ENCODE data around the gene PHRF1. TPM values are rescaled to one million over a fixed set of nuclear protein-coding genes. Genes with fewer than 3 reads are reported as not detected.

PHRF1 gene
- total and polyA plus RNA-seq, 5 donors from 2014 or later = 3.8 to 43.8 (median 5.5) TPM

DNA sequence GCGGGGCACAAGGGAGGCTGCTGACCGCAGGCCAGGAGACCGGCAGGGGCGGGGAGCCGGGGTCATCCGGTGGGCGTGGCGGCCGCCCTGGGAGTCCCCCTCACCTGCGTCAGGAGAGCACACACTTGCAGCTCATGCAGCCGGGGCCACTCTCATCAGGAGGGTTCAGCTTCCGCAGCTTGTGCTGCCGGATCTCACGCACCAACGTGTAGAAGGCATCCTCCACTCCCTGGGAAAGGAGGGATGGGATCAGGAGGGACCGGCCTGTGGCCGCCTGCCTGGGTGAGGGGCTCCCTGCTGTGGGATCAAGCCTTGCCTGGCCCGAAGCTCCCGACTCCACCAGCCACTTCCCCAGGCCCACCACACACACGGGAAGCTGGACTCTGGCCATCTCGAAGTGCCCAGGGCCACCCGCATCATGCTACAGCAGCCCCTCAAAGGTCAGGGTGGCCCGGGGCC is 43.7 kb upstream of the PHRF1 start:
- Histone ChIP-seq H3K27ac (ENCODE audit: insufficient read depth, low read length, poor library complexity, severe bottlenecking) (no peak overlapping the region), H3K4me1 (ENCODE audit: control insufficient read depth, insufficient read depth, low read length, poor library complexity, severe bottlenecking) (peaks cover 33% of the 10 kb centered on the region), H3K9me3 (ENCODE audit: control insufficient read depth in 2 of 2, low read length in 2 of 2) (no peaks in the 10 kb centered on the region), H3K27me3 (ENCODE audit: control insufficient read depth, insufficient read depth, low read length) (no peaks in the 10 kb centered on the region), H3K36me3 (ENCODE audit: control insufficient read depth, insufficient read depth, low read length) (peaks cover 8% of the 10 kb centered on the region), H3K4me3 (ENCODE audit: low read depth, low read length) (no peak overlapping the region)
- Mint-ChIP-seq H3K9me3 (no peaks in the 10 kb centered on the region), H3K27ac (no peak overlapping the region), H3K4me3 (peak overlapping the region in 1 of 4 donors; percentile 15), H3K36me3 (no peaks in the 10 kb centered on the region), H3K27me3 (no peaks in the 10 kb centered on the region), H3K4me1 (peaks cover 0 to 12% (median 4%) of the 10 kb centered on the region in 4 donors)
- ATAC-seq (ENCODE audit: low read depth in 2 of 2) = no peak
- DNase-seq = no peak

DNA sequence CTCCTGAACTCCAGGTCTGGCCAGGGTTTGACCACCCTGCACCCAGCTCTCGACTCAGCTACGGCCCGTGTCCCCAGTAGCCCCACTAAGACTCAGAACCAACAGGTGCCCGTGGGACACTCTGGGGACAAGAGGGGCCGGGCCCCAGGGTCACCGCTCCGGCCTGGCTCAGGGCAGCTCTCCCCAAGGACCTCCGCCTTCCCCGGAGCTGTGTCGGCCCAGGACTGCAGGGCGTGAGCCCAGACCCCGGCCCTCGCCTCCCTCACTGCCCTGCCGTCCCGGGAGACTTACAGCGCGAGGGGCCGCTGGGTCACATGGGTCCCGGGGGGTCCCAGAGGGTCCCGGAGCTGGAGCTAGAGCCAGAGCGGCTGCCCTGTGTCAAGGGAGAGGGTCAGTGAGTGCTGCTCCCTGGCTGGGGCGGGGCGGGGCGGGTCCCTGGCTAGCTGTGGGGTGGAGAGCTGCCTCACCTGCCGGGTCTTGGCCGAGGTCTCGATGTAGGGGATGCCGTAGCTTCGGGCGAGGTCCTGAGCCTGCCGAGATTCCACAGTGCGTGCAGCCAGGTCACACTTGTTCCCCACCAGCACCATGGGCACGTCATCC is 43.2 kb upstream of the PHRF1 start:
- H3K9me3 Mint-ChIP-seq = no peaks in the 10 kb centered on the region
- no peak overlapping the region for H3K4me3 ChIP-seq (ENCODE audit: low read depth, low read length)
- no peak for ATAC-seq (ENCODE audit: low read depth in 2 of 2)
- DNase-seq = no peak
- no peaks in the 10 kb centered on the region for H3K9me3 ChIP-seq (ENCODE audit: control insufficient read depth in 2 of 2, low read length in 2 of 2)
- peak overlapping the region in 2 of 4 donors; percentile 39 to 56 for H3K4me3 Mint-ChIP-seq
- H3K36me3 Mint-ChIP-seq = no peaks in the 10 kb centered on the region
- no peaks in the 10 kb centered on the region for H3K27me3 Mint-ChIP-seq
- no peak overlapping the region for H3K27ac ChIP-seq (ENCODE audit: insufficient read depth, low read length, poor library complexity, severe bottlenecking)
- H3K27me3 ChIP-seq (ENCODE audit: control insufficient read depth, insufficient read depth, low read length) = no peaks in the 10 kb centered on the region
- peaks cover 0 to 17% (median 7%) of the 10 kb centered on the region in 4 donors for H3K4me1 Mint-ChIP-seq
- H3K36me3 ChIP-seq (ENCODE audit: control insufficient read depth, insufficient read depth, low read length) = peaks cover 8% of the 10 kb centered on the region
- H3K4me1 ChIP-seq (ENCODE audit: control insufficient read depth, insufficient read depth, low read length, poor library complexity, severe bottlenecking) = peaks cover 38% of the 10 kb centered on the region
- H3K27ac Mint-ChIP-seq = no peak overlapping the region

DNA sequence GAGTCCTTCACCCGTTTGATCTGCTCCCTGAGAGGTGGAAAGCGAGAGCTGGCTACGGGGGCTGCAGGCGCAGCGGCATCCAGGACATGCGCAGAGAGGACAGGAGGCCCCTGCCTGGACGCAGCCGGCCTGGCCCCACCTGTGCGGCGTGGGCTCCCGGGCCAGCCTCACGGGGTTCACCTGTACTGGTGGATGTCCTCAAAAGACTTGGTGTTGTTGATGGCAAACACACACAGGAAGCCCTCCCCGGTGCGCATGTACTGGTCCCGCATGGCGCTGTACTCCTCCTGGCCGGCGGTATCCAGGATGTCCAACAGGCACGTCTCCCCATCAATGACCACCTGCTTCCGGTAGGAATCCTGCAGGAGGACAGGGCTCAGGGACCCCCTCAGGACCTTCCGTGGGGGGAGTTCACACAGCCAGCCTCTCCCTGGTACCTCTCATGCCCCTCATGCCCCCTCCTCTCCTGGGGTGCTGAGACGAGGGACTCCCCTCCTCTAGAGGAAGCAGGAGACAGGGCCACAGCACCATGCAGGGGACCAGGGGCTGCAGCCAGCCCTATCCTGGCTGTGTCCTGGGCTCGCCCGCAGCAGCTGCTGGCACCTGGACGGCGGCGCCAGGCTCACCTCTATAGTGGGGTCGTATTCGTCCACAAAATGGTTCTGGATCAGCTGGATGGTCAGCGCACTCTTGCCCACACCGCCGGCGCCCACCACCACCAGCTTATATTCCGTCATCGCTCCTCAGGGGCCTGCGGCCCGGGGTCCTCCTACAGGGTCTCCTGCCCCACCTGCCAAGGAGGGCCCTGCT is 42.5 kb upstream of the PHRF1 start:
- Mint-ChIP-seq H3K4me3 (peak overlapping the region; percentile 63 to 81 (median 69)), H3K27ac (no peak overlapping the region), H3K4me1 (peaks cover 0 to 24% (median 10%) of the 10 kb centered on the region in 4 donors), H3K27me3 (no peaks in the 10 kb centered on the region), H3K36me3 (no peaks in the 10 kb centered on the region), H3K9me3 (no peaks in the 10 kb centered on the region)
- Histone ChIP-seq H3K27me3 (ENCODE audit: control insufficient read depth, insufficient read depth, low read length) (no peaks in the 10 kb centered on the region), H3K4me3 (ENCODE audit: low read depth, low read length) (no peak overlapping the region), H3K9me3 (ENCODE audit: control insufficient read depth in 2 of 2, low read length in 2 of 2) (no peaks in the 10 kb centered on the region), H3K4me1 (ENCODE audit: control insufficient read depth, insufficient read depth, low read length, poor library complexity, severe bottlenecking) (peaks cover 44% of the 10 kb centered on the region), H3K36me3 (ENCODE audit: control insufficient read depth, insufficient read depth, low read length) (peaks cover 8% of the 10 kb centered on the region), H3K27ac (ENCODE audit: insufficient read depth, low read length, poor library complexity, severe bottlenecking) (no peak overlapping the region)
- no peak for DNase-seq
- ATAC-seq (ENCODE audit: low read depth in 2 of 2) = no peak

DNA sequence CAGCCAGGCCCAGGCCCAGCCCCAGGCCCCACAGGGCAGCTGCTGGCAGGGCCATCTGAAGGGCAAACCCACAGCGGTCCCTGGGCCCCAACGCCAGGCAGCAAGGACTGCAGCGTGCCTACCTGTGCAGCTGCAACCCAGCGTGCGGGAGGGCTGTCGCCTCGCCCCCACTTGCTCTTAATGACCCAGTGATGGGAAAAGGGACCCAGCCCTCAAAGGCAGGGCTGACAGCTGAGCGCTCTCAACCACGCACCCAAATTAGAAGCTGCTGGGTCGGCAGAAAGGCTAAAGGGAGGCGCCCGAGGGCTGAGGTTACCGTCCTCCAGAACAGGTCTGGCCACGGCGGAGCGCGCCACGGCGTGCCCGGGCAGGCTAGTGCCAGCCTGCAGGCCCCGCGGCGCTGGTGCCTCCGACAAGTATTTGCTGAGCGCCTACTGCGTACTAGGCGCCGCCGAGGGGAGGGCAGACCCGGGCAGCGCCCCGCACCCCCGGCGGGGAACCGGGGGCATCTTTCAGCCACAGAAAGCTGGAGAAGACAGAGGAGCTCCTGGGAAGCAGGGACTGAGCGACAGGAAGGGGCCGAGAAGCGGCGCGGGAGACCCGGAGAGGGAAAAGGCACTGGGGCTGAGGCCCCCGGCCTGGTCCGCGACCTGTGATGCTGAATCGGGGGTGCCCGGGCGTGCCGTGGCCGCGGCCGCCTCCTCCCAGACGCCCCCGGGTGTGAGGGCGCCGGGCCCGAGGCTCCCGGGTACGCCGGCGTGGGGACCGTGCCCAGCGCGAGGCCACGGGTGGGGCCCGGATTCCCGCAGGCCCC is 41.7 kb upstream of the PHRF1 start:
- Histone ChIP-seq H3K9me3 (ENCODE audit: control insufficient read depth in 2 of 2, low read length in 2 of 2) (no peaks in the 10 kb centered on the region), H3K27me3 (ENCODE audit: control insufficient read depth, insufficient read depth, low read length) (no peaks in the 10 kb centered on the region), H3K4me1 (ENCODE audit: control insufficient read depth, insufficient read depth, low read length, poor library complexity, severe bottlenecking) (peaks cover 44% of the 10 kb centered on the region), H3K36me3 (ENCODE audit: control insufficient read depth, insufficient read depth, low read length) (peaks cover 8% of the 10 kb centered on the region), H3K27ac (ENCODE audit: insufficient read depth, low read length, poor library complexity, severe bottlenecking) (peak overlapping the region; percentile 55), H3K4me3 (ENCODE audit: low read depth, low read length) (no peak overlapping the region)
- peaks cover 0 to 26% (median 11%) of the 10 kb centered on the region in 4 donors for H3K4me1 Mint-ChIP-seq
- H3K27me3 Mint-ChIP-seq = no peaks in the 10 kb centered on the region
- H3K4me3 Mint-ChIP-seq = peak overlapping the region; percentile 72 to 89 (median 78)
- H3K9me3 Mint-ChIP-seq = no peaks in the 10 kb centered on the region
- no peaks in the 10 kb centered on the region for H3K36me3 Mint-ChIP-seq
- peak overlapping the region in 1 of 3 donors; percentile 36 for H3K27ac Mint-ChIP-seq
- ATAC-seq (ENCODE audit: low read depth in 2 of 2) = no peak
- DNase-seq = peak in 2 of 3 donors; percentile 34 to 59

DNA sequence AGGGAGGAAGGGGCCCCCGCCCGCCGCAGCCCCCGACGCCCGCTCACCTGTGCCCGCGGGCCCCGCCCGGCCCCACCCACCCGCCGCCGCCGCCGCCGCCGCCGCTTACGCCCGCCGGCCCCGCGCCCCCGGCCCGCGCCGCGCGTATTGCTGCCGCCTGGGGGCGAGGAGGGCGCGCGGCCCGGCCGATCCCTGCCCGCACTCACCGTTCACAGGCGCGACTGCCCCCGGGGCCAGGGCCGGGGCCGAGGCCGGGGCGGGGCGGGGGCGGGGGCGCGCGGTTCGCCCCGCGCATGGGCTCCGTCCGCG is 41.1 kb upstream of the PHRF1 start:
- no peak for DNase-seq
- Histone ChIP-seq H3K27me3 (ENCODE audit: control insufficient read depth, insufficient read depth, low read length) (no peaks in the 10 kb centered on the region), H3K36me3 (ENCODE audit: control insufficient read depth, insufficient read depth, low read length) (peaks cover 8% of the 10 kb centered on the region), H3K9me3 (ENCODE audit: control insufficient read depth in 2 of 2, low read length in 2 of 2) (no peaks in the 10 kb centered on the region), H3K4me1 (ENCODE audit: control insufficient read depth, insufficient read depth, low read length, poor library complexity, severe bottlenecking) (peaks cover 44% of the 10 kb centered on the region), H3K27ac (ENCODE audit: insufficient read depth, low read length, poor library complexity, severe bottlenecking) (no peak overlapping the region), H3K4me3 (ENCODE audit: low read depth, low read length) (no peak overlapping the region)
- Mint-ChIP-seq H3K27ac (no peak overlapping the region), H3K36me3 (no peaks in the 10 kb centered on the region), H3K4me3 (peak overlapping the region in 1 of 4 donors; percentile 46), H3K9me3 (no peaks in the 10 kb centered on the region), H3K4me1 (peaks cover 0 to 26% (median 11%) of the 10 kb centered on the region in 4 donors), H3K27me3 (no peaks in the 10 kb centered on the region)
- ATAC-seq (ENCODE audit: low read depth in 2 of 2) = peak in 1 of 2 donors; percentile 3

DNA sequence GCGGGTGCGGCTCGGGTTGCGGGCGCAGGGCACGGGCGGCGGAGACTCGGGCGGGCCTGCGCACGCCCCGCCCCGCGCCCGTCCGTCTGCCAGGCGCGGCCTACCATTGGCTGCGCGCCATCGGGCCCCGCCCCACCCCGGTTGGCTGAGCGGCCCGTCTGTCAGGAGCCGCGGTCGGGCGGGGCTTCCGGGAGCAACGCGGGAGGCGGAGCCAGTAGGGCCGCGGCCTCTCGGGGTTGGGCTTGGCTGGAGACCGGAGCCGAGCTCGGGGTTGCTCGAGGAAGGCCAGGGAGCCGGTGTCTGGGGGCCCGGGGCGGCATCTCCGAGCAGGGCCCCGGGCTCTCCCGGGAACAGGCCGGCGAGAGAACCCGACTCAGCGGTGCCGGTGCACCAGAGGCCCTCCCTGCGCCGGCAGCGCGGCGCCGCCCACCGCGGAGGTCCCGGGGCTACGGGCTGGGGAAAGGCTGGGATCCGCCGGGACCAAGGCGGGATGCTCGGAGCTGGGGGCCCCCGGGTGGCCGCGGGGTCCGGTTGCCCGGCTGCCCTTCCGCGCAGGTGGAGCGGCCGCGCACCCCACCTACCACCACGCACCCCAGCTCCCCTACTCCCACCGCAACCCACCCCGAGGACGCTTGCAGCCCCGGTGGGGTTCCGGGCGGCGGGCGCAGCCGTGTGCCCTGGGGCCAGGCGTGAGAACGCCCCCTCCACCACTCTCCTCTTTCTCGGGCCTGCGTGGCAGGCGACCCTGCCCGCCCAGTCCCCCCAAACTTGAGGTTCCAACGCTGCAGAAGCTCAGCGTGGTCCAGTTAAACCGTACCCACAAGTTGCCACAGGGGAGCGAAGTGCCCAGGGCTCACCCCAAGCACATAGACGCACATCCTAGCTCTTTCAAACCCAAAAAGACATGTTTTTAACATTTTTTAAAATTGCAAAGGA is 40.5 kb upstream of the PHRF1 start, which contains the start of gene HRAS:
TSS of gene HRAS (minus strand) at position 58 of the 936 bp plus-strand sequence.
- Histone ChIP-seq H3K27ac (ENCODE audit: insufficient read depth, low read length, poor library complexity, severe bottlenecking) (peak within 1 kb of the TSS; percentile 90), H3K36me3 (ENCODE audit: control insufficient read depth, insufficient read depth, low read length) (peaks cover 8% of the 10 kb centered on the region), H3K4me1 (ENCODE audit: control insufficient read depth, insufficient read depth, low read length, poor library complexity, severe bottlenecking) (peaks cover 44% of the 10 kb centered on the region), H3K9me3 (ENCODE audit: control insufficient read depth in 2 of 2, low read length in 2 of 2) (no peaks in the 10 kb centered on the region), H3K27me3 (ENCODE audit: control insufficient read depth, insufficient read depth, low read length) (no peaks in the 10 kb centered on the region), H3K4me3 (ENCODE audit: low read depth, low read length) (peak within 1 kb of the TSS; percentile 57)
- DNase-seq (peak; percentile 93 to 96 (median 96)), ATAC-seq (ENCODE audit: low read depth in 2 of 2) (peak; percentile 86)
- H3K9me3 Mint-ChIP-seq = no peaks in the 10 kb centered on the region
- no peaks in the 10 kb centered on the region for H3K36me3 Mint-ChIP-seq
- peak within 1 kb of the TSS; percentile 93 to 97 (median 96) for H3K4me3 Mint-ChIP-seq
- peak within 1 kb of the TSS; percentile 81 to 98 (median 95) for H3K27ac Mint-ChIP-seq
- peaks cover 0 to 26% (median 11%) of the 10 kb centered on the region in 4 donors for H3K4me1 Mint-ChIP-seq
- H3K27me3 Mint-ChIP-seq = no peaks in the 10 kb centered on the region

Data from CD4-positive, CD25-positive, alpha-beta regulatory T cell (primary cell).